Mononuclear cell (primary cell): Measurements from ENCODE around the gene VGLL4. TPM values are rescaled to one million over a fixed set of nuclear protein-coding genes. Genes with fewer than 3 reads are reported as not detected.

Experiments used
- H3K27me3 ChIP-seq: 2 replicates; pipeline ENCODE4 v1.6.0; 2011; ENCODE audit warnings: low read length, control low read depth; ENCODE audit not compliant: insufficient read depth
- H3K4me1 ChIP-seq: 2 replicates; pipeline ENCODE4 v1.5.1; 2011; ENCODE audit warnings: mild to moderate bottlenecking, low read length, control low read depth; ENCODE audit not compliant: insufficient read depth
- H3K4me3 ChIP-seq: 2 replicates; pipeline ENCODE4 v1.5.1; 2011; ENCODE audit warnings: mild to moderate bottlenecking, low read length, moderate library complexity
- H3K9me3 ChIP-seq: 2 replicates; pipeline ENCODE4 v1.5.1; 2011; ENCODE audit warnings: low read depth, mild to moderate bottlenecking, control low read depth, low read length
- total RNA-seq: library from RNA; depleted of rRNA; stranded (reverse); fragments of >200 nt; gene quantifications from one replicate; pipeline ENCODE4 v1.2.3, GENCODE V29; 2012

The VGLL4 gene
- total RNA-seq, 1 donor: 20.5 TPM

DNA sequence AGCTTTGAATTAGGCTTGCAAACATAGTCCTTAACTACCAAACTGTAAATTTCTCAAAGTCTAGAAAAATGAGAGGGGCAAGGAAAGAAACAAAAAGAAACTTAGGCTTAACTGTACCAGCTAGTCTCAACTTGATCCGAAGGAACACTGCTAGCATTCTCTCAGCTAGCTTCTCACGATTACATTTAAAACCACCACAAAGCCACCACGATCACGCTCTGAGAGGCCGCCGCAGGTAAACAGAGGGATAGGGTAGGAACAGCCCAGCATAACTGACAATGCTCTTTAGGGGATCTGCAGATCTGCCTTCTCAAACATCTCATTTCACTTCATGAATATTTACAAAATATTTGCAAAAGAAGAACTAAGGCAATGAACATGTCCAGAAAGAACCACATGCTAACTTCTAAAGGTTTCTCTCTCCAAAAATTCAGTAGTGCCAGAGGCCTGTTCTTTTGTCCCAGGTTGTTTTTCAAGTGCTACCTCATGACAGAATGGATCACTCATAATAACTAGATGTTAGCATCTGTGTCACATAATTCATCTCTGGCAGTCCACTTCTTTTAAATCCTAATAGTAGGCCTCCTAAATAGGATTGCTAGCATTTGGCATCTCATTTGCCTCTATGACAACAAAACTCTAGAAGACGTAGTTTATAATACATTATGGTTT lies 18.9 kb downstream of the VGLL4 start:
- no peak overlapping the region for H3K4me3 ChIP-seq
- no peaks in the 10 kb centered on the region for H3K27me3 ChIP-seq
- H3K4me1 ChIP-seq: peaks cover 33% of the 10 kb centered on the region
- H3K9me3 ChIP-seq: no peaks in the 10 kb centered on the region

- no peaks in the 10 kb centered on the region for H3K9me3 ChIP-seq
- no peak overlapping the region for H3K4me3 ChIP-seq
- no peaks in the 10 kb centered on the region for H3K27me3 ChIP-seq
- peaks cover 33% of the 10 kb centered on the region for H3K4me1 ChIP-seq
Observed at GRCh38 chr3:11624161-11624560, 19.6 kb downstream of the VGLL4 start.

DNA sequence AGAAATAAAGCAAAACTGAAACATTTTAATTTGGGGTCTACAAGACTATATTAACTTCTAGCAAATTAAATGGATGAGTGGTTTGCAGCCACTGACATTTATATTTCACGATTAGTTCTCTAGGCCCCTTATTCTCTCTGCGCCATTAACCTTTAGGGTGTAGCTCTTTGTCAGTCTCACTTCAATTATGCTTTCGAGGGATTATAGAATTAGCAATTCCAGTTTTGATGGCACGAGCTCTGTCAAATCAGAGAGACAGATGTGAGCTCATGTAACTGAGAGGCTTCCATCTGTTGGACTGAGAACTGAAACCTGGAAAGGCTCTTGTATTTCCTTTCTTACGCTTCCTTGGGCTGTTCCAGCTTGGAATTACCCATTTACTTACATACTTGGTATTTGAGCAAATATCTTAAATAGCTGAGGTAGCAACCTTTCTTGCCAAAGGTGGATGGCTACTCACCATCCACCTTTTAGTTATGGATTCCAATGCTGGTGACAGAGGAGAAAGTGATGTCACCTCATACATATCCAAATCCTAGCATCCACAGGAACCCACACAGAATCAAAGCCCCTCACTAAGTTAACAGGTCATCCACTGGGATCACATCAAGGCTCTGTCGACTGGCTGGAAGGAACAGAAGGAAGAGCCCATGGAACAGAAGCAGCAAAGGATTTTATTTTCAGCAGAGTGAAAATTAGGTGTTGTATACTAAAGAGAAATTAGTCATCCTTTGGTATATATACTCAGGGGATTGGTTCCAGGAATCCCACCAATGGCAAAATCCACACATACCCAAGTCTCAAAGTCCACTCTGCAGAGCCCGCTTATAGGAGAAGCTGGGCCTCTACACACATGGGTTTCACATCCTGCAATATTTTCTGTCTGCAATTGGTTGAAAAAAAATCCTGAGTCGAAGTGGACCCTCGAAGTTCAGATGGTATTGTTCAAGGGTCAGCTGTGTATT lies 20.8 kb downstream of the VGLL4 start:
- no peaks in the 10 kb centered on the region for H3K27me3 ChIP-seq
- H3K4me3 ChIP-seq: no peak overlapping the region
- H3K4me1 ChIP-seq: peaks cover 33% of the 10 kb centered on the region
- H3K9me3 ChIP-seq: no peaks in the 10 kb centered on the region

- no peaks in the 10 kb centered on the region for H3K27me3 ChIP-seq
- H3K9me3 ChIP-seq: no peaks in the 10 kb centered on the region
- H3K4me3 ChIP-seq: no peak overlapping the region
- peaks cover 28% of the 10 kb centered on the region for H3K4me1 ChIP-seq
Observed at GRCh38 chr3:11621077-11621476, 22.6 kb downstream of the VGLL4 start.

- no peaks in the 10 kb centered on the region for H3K27me3 ChIP-seq
- H3K9me3 ChIP-seq: no peaks in the 10 kb centered on the region
- no peak overlapping the region for H3K4me3 ChIP-seq
- H3K4me1 ChIP-seq: peaks cover 22% of the 10 kb centered on the region
Observed at GRCh38 chr3:11619946-11620652, 23.6 kb downstream of the VGLL4 start.

- H3K4me3 ChIP-seq: no peak overlapping the region
- no peaks in the 10 kb centered on the region for H3K9me3 ChIP-seq
- H3K4me1 ChIP-seq: peaks cover 19% of the 10 kb centered on the region
- no peaks in the 10 kb centered on the region for H3K27me3 ChIP-seq
Observed at GRCh38 chr3:11619461-11619860, 24.3 kb downstream of the VGLL4 start.

- Histone ChIP-seq H3K9me3 (no peaks in the 10 kb centered on the region), H3K27me3 (no peaks in the 10 kb centered on the region), H3K4me1 (peaks cover 14% of the 10 kb centered on the region)
Observed at GRCh38 chr3:11618904-11619303, 24.8 kb downstream of the VGLL4 start.

GRCh38 chr3:11616551-11616950 lies 27.2 kb downstream of the VGLL4 start:
- no peak overlapping the region for H3K4me3 ChIP-seq
- H3K27me3 ChIP-seq: no peaks in the 10 kb centered on the region
- peaks cover 8% of the 10 kb centered on the region for H3K4me1 ChIP-seq
- H3K9me3 ChIP-seq: no peaks in the 10 kb centered on the region

More at GRCh38 chr3:11618904-11619303, 24.8 kb downstream of the VGLL4 start:
- no peak overlapping the region for H3K4me3 ChIP-seq

GRCh38 chr3:11613851-11614487 lies 29.7 kb downstream of the VGLL4 start:
- H3K9me3 ChIP-seq: no peaks in the 10 kb centered on the region
- no peaks in the 10 kb centered on the region for H3K4me1 ChIP-seq
- H3K27me3 ChIP-seq: no peaks in the 10 kb centered on the region

DNA sequence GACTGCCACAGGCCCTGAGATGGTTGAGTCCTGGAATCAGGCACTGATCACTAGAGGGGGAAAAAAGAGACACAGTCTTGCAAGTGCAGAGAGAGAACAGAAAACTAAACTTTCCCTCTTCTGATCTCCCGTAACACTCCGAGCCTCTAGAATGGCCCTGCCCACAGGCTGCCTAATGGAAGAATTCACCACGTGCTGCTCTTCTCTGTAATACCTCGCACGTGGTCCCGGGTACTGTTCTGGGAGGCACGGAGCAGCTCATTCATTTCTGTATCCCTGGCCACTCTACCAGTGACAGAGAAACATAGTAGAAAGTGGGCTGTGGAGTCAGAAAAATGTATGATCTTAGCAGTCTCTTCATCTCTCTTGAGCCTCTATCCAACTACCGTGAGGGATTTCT lies 30.4 kb downstream of the VGLL4 start:
- Histone ChIP-seq H3K27me3 (no peaks in the 10 kb centered on the region), H3K4me3 (no peak overlapping the region), H3K9me3 (no peaks in the 10 kb centered on the region), H3K4me1 (no peaks in the 10 kb centered on the region)

More at GRCh38 chr3:11613851-11614487, 29.7 kb downstream of the VGLL4 start:
- H3K4me3 ChIP-seq: no peak overlapping the region

DNA sequence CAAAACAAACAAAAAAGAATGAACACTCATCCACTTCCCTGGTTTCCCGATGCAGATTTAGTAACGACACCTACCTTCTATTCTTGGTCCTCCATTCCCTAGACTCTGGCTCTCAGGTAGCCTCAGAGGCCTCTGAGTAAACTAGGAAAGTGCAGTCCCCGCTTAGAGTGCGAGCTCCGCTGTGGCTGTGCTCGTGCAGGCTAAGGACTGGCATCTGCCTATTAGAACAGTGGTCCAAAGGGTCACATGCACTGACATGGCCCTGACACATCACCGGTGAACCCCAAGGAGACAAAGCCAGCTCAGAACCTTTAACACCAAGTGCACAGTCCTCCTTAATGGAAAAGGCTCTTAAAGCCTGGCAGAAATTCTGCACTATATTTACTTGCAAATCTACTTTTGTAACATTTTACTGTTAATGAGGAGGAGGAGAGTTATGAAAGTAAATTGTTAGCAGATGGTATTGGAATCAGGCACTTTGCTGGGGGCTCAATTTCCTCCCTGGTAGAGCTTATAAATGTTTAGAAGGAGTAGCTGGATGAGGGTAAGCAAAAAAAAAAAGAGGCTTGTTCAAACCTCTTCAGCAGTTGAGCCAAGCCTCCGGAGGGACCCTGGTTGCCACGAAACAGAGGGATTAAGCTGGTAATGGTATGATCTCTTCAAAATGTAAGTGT lies 31.1 kb downstream of the VGLL4 start:
- Histone ChIP-seq H3K4me1 (no peaks in the 10 kb centered on the region), H3K4me3 (no peak overlapping the region), H3K9me3 (no peaks in the 10 kb centered on the region), H3K27me3 (no peaks in the 10 kb centered on the region)

- Histone ChIP-seq H3K9me3 (no peaks in the 10 kb centered on the region), H3K4me1 (no peaks in the 10 kb centered on the region), H3K27me3 (no peaks in the 10 kb centered on the region), H3K4me3 (no peak overlapping the region)
Observed at GRCh38 chr3:11611341-11611799, 32.3 kb downstream of the VGLL4 start.

DNA sequence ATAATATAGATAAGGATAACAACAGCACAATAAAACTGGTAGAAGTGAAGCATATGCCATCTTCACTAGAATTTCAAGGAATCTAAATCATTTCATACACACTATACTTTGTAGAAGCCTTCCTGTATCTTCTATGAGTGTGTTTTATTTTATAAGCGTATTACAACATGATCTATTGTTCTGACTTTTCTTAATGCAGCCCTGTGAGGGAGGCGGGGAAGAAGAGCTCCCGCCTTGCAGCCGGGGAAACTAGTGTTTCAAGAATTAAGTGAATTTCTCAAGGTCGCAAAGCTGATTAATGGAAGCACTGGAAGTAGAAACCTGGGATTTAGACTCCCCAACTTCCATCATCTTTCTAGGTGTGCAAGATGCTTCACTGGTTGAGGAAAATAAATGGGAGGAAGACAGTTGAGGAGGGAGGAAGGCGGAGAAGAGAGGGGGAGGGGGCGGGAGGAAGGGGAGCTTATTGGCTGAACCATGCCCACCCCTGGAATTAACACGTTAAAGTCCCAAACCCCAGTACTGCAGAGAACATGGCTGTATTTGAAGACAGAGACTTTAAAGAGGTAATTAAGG lies 32.9 kb downstream of the VGLL4 start:
- Histone ChIP-seq H3K9me3 (no peaks in the 10 kb centered on the region), H3K4me1 (no peaks in the 10 kb centered on the region), H3K4me3 (no peak overlapping the region), H3K27me3 (no peaks in the 10 kb centered on the region)
